ENCODE results near the gene FAM180A. TPM values are rescaled to one million over a fixed set of nuclear protein-coding genes. Genes with fewer than 3 reads are reported as not detected.

The FAM180A gene
- total RNA-seq, 1 donor from 2014 or later, result 0.26 TPM

DNA sequence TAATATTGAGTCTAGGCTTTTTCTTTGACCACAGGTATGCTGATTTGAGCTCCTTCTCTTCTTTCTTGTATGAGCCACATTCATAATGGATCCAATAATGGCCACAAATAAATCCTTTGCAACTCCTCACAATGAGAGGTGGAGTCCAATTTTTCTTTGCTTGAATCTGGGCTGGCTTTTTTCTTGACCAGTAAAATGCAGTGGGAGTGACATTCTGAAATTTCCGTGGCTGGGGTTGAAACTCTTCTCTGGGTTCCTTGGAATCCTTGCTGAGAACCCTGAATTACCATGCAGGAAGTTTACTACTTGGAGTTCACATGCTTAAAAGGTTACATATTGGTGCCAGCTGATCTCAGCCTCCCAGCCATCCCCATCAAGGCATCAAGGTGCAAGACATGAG is 22.4 kb upstream of the FAM180A start:
- TF ChIP-seq, protein P1, sequence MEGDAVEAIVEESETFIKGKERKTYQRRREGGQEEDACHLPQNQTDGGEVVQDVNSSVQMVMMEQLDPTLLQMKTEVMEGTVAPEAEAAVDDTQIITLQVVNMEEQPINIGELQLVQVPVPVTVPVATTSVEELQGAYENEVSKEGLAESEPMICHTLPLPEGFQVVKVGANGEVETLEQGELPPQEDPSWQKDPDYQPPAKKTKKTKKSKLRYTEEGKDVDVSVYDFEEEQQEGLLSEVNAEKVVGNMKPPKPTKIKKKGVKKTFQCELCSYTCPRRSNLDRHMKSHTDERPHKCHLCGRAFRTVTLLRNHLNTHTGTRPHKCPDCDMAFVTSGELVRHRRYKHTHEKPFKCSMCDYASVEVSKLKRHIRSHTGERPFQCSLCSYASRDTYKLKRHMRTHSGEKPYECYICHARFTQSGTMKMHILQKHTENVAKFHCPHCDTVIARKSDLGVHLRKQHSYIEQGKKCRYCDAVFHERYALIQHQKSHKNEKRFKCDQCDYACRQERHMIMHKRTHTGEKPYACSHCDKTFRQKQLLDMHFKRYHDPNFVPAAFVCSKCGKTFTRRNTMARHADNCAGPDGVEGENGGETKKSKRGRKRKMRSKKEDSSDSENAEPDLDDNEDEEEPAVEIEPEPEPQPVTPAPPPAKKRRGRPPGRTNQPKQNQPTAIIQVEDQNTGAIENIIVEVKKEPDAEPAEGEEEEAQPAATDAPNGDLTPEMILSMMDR (IDR thresholded peaks at IDR 0.05; ENCODE audit: insufficient read depth, low read length, severe bottlenecking), result no peak
- FAIRE-seq (no peak), DNase-seq (ENCODE audit: low read depth) (no peak)

DNA sequence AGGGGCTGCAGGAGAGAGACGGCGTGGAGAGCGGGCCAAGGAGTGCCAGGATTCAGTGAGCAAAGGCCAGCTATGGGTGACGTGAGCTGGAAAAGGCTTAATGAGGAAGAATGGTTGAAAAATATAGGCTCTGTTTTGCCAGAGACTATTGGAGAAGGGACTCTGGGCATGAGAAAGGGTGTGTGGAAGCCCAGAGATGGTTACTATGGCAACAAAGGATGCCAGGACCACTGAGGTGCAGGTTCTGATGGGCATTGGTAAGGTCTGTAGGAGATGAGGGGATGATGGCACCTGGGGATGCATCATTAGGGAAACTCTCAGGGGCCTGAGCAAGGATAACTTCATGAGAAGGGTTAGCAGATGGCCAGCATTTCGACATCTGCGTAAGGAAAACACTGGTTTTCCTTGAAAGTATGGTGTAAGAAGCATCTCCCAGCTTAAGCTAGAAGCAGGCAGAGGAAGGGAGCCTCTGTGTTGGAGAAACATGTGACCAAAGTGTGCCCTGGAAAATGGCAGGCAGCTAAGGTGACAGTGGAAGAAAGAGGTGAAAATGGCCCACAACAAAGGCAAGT is 21.6 kb upstream of the FAM180A start:
- DNase-seq (ENCODE audit: low read depth) (no peak), FAIRE-seq (no peak)
- peaks cover 1% of the 10 kb centered on the region for H3K27me3 ChIP-seq (ENCODE audit: control insufficient read depth, insufficient read depth, low read length)
- TF ChIP-seq, protein P1 (IDR thresholded peaks at IDR 0.05; ENCODE audit: insufficient read depth, low read length, severe bottlenecking), result no peak
- H3K36me3 ChIP-seq (ENCODE audit: control insufficient read depth, insufficient read depth, low read length), result no peaks in the 10 kb centered on the region
- H3K4me3 ChIP-seq (ENCODE audit: low read depth, low read length), result no peak overlapping the region

More for the DNA sequence above, 22.4 kb upstream of the FAM180A start:
- no peaks in the 10 kb centered on the region for H3K36me3 ChIP-seq (ENCODE audit: control insufficient read depth, insufficient read depth, low read length)
- H3K27me3 ChIP-seq (ENCODE audit: control insufficient read depth, insufficient read depth, low read length), result peaks cover 1% of the 10 kb centered on the region
- H3K4me3 ChIP-seq (ENCODE audit: low read depth, low read length), result no peak overlapping the region

DNA sequence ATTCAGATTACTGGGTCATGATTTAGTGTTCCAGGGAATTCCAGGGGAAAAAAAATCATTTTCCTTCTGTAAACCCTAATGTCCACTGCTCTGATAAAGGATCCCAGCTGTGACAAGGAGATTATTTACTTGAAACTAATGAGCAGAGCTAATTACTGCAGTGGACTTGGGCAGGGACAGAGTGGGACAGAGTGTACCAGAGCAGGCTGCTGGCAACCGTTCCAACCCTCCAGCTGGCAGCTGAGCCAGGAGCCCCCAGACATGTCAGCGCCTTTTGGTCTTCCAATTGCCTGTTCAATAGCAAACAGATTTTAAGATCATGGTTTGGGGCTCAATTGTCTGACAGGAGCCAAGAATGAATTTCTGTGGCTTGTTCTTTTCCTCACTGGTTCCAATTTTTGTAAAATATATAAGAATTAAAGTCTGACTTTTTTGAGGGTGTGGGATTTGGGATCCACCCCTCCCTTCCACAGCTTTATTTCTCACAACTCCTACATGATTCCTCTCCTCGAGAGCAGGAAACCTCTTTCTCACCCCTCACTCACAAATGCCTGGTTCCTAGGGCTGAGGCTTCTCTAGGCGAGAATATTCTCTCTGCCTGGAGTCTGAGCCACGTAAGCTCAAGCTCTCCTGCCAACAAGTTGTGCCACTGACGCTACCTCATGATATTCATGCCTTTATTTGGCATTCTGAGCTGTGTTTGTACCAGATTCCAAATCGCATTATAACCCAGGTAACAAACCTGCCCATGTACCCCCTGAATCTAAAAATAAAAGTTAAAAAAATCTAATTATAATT is 20.6 kb upstream of the FAM180A start:
- no peak overlapping the region for H3K4me3 ChIP-seq (ENCODE audit: low read depth, low read length)
- TF ChIP-seq, protein P1 (IDR thresholded peaks at IDR 0.05; ENCODE audit: insufficient read depth, low read length, severe bottlenecking), result no peak

DNA sequence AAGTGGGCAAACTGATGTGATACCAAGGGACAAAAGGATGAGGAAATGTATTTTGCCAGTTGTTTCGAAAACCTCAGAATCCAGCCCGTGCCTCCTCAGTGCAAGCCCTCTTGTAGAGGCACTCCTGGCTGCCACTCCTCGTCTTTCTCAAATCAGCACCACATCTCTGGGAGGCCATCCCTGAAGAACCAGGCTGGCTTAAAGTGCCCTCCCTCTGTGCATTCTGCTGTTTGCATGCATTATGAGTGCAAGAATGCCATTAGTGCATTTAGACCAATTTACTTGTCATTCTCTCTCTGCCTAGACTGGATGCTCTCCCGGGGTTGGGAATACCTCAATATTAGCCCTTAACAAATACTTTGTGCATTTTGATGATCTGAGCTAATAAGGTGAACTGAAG is 19.9 kb upstream of the FAM180A start:
- TF ChIP-seq, protein P1 (IDR thresholded peaks at IDR 0.05; ENCODE audit: insufficient read depth, low read length, severe bottlenecking), result no peak
- no peak for FAIRE-seq
- peaks cover 1% of the 10 kb centered on the region for H3K27me3 ChIP-seq (ENCODE audit: control insufficient read depth, insufficient read depth, low read length)
- H3K4me3 ChIP-seq (ENCODE audit: low read depth, low read length), result no peak overlapping the region
- no peaks in the 10 kb centered on the region for H3K36me3 ChIP-seq (ENCODE audit: control insufficient read depth, insufficient read depth, low read length)
- no peak for DNase-seq (ENCODE audit: low read depth)

More for the DNA sequence above, 20.6 kb upstream of the FAM180A start:
- DNase-seq (ENCODE audit: low read depth) (no peak), FAIRE-seq (no peak)
- no peaks in the 10 kb centered on the region for H3K36me3 ChIP-seq (ENCODE audit: control insufficient read depth, insufficient read depth, low read length)
- peaks cover 1% of the 10 kb centered on the region for H3K27me3 ChIP-seq (ENCODE audit: control insufficient read depth, insufficient read depth, low read length)

DNA sequence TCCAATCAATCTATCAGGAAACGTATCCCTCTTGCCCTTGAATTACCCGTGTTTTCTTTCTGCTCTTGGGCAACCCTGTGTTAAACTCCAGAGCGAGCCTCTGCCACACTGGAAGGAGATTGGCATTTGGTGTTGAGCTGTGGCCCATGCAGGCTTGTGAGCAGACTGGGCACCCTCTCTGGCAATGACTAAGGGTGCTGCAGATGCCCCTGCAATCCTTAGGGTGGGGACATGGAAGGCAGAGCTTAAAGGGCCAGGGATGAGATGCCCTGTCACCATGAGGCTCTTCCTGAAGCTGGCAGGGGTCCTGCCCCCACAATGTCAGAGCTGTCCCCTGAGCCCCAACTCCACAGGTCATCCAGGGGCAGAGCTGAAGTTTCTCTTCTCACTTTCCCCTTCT is 19.5 kb upstream of the FAM180A start:
- DNase-seq (ENCODE audit: low read depth) (no peak), FAIRE-seq (no peak)
- H3K27me3 ChIP-seq (ENCODE audit: control insufficient read depth, insufficient read depth, low read length), result peaks cover 1% of the 10 kb centered on the region
- TF ChIP-seq, protein P1 (IDR thresholded peaks at IDR 0.05; ENCODE audit: insufficient read depth, low read length, severe bottlenecking), result no peak
- H3K36me3 ChIP-seq (ENCODE audit: control insufficient read depth, insufficient read depth, low read length), result no peaks in the 10 kb centered on the region
- no peak overlapping the region for H3K4me3 ChIP-seq (ENCODE audit: low read depth, low read length)

All from bronchial epithelial cell (primary cell).